ENCODE data around the gene AP3M1. TPM values are rescaled to one million over a fixed set of nuclear protein-coding genes. Genes with fewer than 3 reads are reported as not detected.

The AP3M1 gene
- total RNA-seq, 1 experiment from 2014 or later = 37.4 TPM

DNA sequence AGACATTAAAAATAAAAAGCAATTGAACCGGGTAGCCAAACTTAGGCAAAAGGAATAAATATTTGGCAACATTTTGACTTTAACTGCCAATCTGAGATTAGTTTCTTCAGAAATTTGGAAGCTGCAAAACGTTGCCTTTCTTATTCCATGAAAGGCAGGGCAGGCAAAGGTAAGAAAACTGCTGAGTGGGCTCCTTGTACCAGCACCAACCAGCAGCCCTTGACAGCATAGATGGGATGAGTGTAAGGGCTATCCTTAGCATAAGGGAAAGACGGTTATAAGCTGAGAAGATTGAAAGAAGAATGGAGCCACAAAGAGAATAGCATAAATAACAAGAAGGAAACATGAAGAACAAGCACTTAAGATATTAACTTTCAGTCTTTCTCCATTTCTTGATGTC lies 28.6 kb downstream of the AP3M1 start:
- Histone ChIP-seq H3K14ac (ENCODE audit: insufficient read depth, low read length) (no peak overlapping the region), H4K8ac (replicated peaks; ENCODE audit: insufficient read length, low read depth, low read length) (no peak overlapping the region), H3K4me1 (ENCODE audit: insufficient read depth, low read length) (no peaks in the 10 kb centered on the region), H3K79me2 (ENCODE audit: insufficient read depth, low read length) (no peaks in the 10 kb centered on the region), H3K18ac (ENCODE audit: insufficient read length, low read depth, low read length) (no peak overlapping the region), H2BK5ac (ENCODE audit: insufficient read length, low read length) (no peak overlapping the region), H3K27me3 (ENCODE audit: insufficient read depth, low read length) (no peaks in the 10 kb centered on the region), H4K5ac (ENCODE audit: insufficient read length, low read depth, low read length) (no peak overlapping the region), H2BK15ac (ENCODE audit: low read depth, low read length) (no peak overlapping the region), H3K27ac (ENCODE audit: insufficient read length, low read depth, low read length) (no peak overlapping the region), H4K20me1 (ENCODE audit: control insufficient read depth, insufficient read depth, insufficient read length) (no peaks in the 10 kb centered on the region), H3K4me2 (ENCODE audit: insufficient read depth, insufficient read length, low read length) (no peak overlapping the region), H2BK12ac (ENCODE audit: insufficient read length, low read depth, low read length) (no peak overlapping the region), H3K23me2 (ENCODE audit: insufficient read length, low read depth, low read length, poor library complexity, severe bottlenecking) (no peaks in the 10 kb centered on the region), H2AFZ (ENCODE audit: low read length) (no peak overlapping the region), H3K23ac (ENCODE audit: insufficient read length, low read depth, low read length) (no peak overlapping the region), H2BK20ac (ENCODE audit: low read depth, low read length, poor library complexity, severe bottlenecking) (no peak overlapping the region), H3K9me3 (ENCODE audit: control insufficient read depth, low read depth, low read length) (no peaks in the 10 kb centered on the region), H2BK120ac (ENCODE audit: low read depth, low read length, poor library complexity, severe bottlenecking) (no peak overlapping the region), H3K79me1 (ENCODE audit: insufficient read depth, low read depth, low read length, poor library complexity, severe bottlenecking) (no peaks in the 10 kb centered on the region), H4K91ac (ENCODE audit: insufficient read length, low read depth, low read length) (no peak overlapping the region), H3K56ac (ENCODE audit: insufficient read length, low read depth, low read length) (no peak overlapping the region), H3T11ph (ENCODE audit: low read length) (no peak overlapping the region), H3K4ac (ENCODE audit: low read depth, low read length) (no peak overlapping the region), H3K9ac (ENCODE audit: extremely low read depth, insufficient read length, low read length) (no peak overlapping the region), H2AK5ac (ENCODE audit: insufficient read length, low read length) (no peak overlapping the region)
- no CpG with 5 or more reads among the region's 3 CpGs for WGBS (ENCODE audit: extremely low coverage, insufficient read length, low lambda C conversion rate)
- TF ChIP-seq, protein P1, sequence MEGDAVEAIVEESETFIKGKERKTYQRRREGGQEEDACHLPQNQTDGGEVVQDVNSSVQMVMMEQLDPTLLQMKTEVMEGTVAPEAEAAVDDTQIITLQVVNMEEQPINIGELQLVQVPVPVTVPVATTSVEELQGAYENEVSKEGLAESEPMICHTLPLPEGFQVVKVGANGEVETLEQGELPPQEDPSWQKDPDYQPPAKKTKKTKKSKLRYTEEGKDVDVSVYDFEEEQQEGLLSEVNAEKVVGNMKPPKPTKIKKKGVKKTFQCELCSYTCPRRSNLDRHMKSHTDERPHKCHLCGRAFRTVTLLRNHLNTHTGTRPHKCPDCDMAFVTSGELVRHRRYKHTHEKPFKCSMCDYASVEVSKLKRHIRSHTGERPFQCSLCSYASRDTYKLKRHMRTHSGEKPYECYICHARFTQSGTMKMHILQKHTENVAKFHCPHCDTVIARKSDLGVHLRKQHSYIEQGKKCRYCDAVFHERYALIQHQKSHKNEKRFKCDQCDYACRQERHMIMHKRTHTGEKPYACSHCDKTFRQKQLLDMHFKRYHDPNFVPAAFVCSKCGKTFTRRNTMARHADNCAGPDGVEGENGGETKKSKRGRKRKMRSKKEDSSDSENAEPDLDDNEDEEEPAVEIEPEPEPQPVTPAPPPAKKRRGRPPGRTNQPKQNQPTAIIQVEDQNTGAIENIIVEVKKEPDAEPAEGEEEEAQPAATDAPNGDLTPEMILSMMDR (conservative IDR thresholded peaks at IDR 0.05) = no peak
- no peaks in the 10 kb centered on the region for H3K27me3 Mint-ChIP-seq (ENCODE audit: low read depth)
- DNase-seq = no peak
- H3K27ac Mint-ChIP-seq = peak overlapping the region in 1 of 3 experiments; percentile 71; a peak in 2 of 7 replicates
- no peaks in the 10 kb centered on the region for H3K9me3 Mint-ChIP-seq
- peaks cover 27 to 88% (median 61%) of the 10 kb centered on the region in 3 experiments; a peak in 6 of 7 replicates for H3K36me3 Mint-ChIP-seq (ENCODE audit: insufficient read depth in 1 of 3, low read depth in 3 of 3)
- no peak overlapping the region for H3K4me3 Mint-ChIP-seq
- no peaks in the 10 kb centered on the region for H3K4me1 Mint-ChIP-seq

Measured in H9 (cell line).